ENCODE results near the gene TMEM11.
"Not testable (repeated sequence)": the region's sequence is repeated elsewhere in the genome, so short reads cannot be mapped to it uniquely, and the experiment has no call there.

TMEM11 gene

DNA sequence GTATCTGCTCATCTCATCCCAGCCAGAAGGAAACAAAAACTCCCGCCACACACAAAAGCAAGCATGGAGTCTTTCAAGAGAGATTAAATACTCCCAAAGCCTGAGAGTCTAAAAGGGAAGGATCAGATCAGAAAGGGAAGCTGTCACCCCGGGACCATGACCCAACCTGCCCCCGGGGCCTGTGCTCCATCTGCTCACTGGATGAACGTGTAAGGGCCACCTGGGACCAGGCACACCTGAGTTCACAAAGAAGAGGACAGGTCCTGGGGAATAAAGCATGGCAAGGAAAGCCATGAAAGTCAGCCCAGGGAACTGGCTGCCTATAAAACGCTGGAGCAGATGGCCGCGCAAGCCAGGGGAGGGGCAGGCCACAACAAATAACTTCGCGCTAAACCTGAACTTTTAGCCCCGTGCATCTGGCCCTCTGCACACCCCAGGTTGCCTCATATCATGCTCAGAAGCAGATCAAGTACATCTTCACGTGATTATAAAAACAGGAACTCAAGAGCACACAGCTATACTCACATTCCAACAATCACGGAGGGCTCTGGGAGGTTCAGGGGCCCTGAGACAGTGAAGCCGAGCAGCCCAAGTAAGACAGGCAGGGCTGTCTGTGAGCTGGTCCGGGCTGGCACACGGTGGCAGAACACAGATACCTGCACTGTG, 3.4 kb downstream of the TMEM11 start:
- DNase-seq (ENCODE audit: low spot score): no peak

DNA sequence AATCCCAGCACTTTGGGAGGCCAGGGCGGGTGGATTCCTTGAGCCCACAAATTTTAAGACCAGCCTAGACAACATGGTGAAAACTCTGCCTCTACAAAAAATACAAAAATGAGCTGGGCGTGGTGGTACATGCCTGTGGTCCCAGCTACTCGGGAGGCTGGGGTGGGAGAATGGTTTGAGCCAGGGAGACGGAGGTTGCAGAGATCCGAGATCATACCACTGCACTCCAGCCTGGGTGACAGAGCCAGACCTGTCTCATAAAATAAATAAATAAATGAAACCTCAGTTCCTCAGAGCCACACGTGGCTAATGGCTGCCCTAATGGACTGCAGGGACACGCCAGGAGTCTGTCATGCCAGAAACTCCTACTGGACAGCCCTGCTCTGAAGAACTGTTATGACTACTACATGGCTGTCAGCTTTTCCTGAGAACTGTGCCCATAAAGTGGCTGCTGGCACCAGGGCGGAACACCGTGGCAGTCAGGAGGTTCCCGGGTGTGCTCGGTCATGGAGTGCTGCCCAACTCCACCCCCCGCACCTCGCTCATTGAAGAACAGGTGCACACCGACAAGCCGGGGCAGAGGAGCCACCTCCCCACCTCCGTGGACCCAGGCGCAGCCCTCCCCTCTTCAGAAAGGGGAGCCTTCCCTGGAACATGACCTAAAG, 4.3 kb downstream of the TMEM11 start:
- DNase-seq (ENCODE audit: low spot score): no peak

DNA sequence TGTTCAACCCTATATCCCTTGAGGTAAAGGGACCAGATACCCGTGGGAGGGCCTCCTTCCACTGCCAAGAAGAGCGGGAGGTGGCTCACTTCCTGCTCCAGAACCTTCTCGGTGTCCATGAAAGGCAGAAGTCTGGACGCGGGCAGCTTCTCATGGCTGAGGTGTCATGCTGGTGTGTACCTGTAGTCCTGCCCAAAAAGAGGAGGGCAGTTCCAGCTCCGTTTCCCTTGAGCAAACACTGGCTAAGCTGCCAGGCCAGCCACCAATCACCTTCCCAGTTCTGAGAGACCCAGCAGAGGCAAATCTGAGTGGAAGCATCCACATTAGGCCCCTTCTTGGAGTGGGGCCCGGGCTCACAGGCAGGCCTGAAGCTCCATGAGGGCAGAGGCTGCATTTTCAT, 5.6 kb downstream of the TMEM11 start:
- no peak for DNase-seq (ENCODE audit: low spot score)

DNA sequence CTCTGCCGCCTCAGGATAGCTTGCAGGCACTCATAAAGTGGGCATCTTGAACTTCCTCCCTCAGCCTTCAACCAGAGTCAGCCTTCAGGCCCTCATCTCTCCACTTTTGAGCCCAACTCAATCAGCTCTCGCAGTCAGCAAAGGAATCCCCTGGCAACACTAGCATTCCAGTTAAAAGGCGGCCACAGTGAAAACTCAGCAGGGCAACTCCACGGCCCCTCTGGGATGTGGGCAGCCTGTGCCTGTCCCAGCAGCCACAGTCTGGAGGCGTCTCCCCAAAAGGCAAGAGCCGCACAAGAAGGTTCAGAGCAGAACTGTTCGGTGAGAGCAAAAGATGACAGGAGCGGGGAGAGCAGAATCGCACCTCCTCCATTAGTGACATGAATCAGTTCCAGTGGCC, 9.0 kb downstream of the TMEM11 start:
- no peak for DNase-seq (ENCODE audit: low spot score)

DNA sequence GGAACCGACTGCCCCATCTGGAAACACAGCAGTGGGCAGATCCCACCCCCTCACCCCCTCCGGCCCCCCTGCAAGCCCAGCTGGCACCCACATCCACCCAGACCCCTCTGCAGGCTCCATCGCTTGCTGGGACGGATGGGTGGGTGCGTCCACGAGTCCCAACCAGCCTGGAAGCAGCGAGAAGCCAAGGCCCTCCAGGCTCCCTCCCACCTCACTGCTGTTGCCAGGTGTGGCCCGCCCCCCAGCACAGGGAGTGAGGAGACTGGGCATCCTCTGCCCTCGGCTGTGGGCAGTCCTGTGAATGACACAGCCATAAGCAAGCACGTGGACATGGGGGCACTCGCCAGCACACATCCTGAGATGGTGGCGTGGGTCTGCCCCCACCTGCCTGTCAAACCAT, 11.4 kb downstream of the TMEM11 start:
- no peak for DNase-seq (ENCODE audit: low spot score)

DNA sequence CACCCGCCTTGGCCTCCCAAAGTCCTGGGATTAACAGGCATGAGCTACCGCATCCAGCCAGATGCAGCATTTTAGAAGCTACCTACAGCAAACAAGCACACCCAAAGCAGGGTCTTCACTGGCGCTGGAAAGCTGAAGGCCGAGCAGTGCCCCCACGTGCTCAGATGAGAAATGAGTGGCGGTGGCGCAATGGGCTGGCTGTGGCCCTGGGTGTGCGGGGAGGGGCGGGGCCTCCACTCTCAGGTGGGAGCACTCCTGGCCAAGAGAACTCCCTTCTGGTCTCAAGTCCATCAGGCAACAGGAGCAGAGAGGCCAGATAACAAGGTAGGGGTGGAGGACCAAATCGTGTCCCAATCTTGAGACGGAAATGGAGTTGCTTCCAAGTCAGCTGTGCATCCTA, 12.1 kb downstream of the TMEM11 start:
- DNase-seq (ENCODE audit: low spot score): no peak

DNA sequence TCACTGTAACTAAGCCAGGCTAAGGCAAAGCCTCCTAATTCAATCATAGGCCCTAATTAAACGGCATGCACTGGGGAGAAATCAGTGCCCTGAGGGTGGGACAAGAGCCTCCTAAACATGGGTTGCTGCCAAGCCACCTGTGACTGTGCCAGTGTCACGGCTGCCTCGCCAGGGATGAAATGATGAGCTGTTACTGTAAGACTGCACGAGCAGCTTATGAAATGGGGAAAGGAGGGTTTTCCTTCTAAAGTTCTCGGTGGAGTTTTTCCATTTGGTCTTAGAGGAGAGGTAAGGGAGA, 12.7 kb downstream of the TMEM11 start:
- DNase-seq (ENCODE audit: low spot score): no peak

DNA sequence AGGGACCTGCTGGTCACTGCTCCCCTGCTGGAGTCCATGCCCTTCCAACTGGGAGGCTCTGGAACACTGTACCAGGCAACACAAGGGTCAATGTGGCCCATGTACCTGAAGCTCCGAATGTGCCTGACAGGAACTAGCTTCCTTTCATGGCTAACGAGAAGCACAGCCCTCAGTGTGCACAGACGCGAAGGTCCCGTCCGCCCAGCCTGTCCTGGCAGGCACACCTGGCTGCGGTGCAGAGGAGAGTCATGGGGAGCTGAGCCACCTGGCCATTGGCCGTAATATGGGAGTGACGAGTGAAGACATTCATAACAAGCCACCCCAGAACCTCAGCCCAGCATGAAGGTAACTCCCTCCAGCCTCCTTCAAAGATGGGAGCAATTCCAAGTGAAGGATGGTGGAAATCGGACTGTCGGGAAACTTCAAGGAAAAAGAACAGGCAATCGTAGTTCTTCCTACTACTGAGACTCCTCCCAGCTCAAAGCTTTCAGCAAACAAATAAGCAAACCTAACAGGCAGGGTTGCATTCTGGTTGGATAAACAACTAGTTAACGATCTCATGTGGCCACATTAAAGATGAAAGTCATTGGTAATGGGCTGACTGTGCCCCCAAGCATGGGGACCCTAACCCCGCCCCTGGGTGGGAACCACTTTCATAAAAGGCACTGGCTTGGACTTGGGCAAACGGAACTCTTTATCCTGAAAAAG, 13.2 kb downstream of the TMEM11 start:
- no peak for DNase-seq (ENCODE audit: low spot score)

DNA sequence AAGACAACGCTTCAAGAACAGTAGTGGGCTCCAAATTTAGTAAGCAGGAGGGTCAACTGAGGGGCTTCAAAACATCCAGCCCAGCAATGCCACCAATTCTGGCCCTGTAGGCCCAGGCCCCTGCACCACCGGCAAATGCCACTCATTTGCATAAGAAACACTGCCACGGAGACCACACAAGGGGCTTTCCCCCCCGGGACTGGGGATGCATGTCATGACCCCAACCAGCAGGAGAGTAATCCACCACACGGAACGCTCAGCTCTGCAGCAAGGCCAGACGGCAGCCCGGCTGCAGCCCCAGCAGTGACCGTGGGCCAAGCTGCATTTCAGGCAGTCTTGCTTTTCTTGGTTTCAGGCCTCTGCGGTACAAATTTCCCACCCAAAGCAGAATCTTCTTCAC, 14.1 kb downstream of the TMEM11 start:
- no peak for DNase-seq (ENCODE audit: low spot score)

DNA sequence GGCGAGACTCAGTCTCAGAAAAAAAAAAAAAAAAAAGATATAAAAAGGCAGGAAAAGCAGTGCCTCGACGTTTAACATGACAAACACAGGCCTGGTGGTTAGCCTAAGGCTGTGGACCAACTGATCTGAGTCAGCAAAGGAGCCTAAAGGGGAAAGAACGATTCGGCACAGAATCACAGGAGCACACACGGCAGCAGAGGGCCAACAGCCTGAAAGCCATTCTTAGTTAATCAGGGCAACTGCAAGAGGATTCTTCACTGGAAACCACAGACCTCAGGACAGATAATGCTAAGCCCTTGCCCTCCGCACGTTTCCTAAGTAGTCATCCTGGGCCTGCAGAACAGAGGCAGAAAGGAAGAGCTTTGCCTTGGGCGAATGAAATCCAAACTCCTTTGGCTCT, 14.7 kb downstream of the TMEM11 start:
- DNase-seq (ENCODE audit: low spot score): no peak

DNA sequence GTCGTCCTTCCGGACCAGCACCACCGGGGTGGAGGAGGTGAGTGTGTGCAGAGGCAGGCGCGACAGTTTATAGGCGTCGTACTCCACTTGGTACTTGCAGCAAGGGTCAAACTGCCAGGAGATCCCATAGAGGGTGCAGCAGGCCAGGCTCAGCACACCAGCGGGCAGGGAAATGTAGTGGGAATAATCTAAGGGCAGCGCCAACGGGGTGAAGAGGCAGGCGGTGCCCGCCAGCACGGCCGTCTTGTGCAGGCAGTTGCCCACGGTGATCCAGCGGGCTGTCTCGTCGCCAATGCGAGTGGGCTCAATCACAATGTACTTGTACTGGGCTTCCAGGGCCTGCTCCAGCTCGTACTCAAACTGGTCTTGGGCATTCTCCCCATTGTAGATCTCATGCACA, 15.6 kb downstream of the TMEM11 start:
- DNase-seq (ENCODE audit: low spot score): no peak

DNA sequence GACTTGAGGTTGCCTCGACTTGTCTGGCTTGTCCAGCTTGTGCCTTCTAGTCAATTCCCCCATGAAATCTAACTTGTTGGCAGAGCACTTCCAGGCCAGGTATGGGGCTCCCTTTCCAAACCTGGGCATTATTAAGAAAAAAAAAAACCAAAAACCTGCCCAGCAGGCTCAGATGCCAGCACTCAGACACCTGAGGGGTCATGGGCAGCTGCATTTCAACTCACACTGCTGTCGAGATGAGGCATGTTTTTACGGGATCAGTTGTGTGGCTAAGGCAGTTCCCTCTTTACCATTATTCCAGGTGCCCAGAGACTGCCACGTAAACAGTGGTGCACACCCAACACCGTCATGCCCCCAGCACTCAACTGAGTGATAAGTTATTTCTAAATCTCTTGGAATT, 17.8 kb downstream of the TMEM11 start:
- no peak for DNase-seq (ENCODE audit: low spot score)

DNA sequence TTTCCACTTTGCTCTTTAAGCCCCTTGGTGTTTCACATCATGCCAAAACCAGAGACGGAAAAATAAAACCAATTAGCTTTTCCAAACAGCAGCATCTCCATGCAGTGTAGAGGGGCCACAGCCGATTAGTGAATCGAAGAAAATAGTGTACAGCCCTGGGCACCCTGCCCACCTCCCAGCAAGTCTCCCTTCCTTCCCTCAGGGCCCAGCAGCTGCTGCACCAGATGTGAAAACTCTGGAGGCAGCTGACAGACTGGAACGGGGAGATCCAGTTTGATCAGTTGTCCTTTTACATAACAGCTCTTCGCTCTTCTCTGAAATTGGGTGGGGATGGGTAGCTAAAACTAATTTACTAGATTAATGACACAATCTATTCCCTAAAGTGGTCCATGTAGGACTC, 19.3 kb downstream of the TMEM11 start:
- no peak for DNase-seq (ENCODE audit: low spot score)

DNA sequence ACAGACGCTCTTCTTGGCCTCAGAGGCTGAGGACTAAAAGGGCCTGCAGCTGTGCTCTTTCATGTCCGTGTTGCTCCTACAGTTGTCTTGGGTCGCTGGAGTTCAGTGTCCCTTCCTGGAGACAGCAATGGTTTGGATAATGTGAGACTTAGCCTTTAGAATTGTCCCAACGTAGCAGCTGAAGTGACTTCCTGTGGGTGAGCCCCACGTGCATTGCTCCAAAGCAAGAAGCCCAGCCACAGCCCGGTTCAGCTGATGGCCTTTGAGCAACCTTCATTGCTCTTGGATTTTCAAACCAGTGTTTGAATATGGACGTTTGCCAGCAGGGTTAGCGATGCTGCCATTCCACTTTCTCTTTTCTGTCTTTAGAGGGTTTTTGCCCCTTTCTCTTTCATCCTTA, 19.7 kb downstream of the TMEM11 start:
- no peak for DNase-seq (ENCODE audit: low spot score)

DNA sequence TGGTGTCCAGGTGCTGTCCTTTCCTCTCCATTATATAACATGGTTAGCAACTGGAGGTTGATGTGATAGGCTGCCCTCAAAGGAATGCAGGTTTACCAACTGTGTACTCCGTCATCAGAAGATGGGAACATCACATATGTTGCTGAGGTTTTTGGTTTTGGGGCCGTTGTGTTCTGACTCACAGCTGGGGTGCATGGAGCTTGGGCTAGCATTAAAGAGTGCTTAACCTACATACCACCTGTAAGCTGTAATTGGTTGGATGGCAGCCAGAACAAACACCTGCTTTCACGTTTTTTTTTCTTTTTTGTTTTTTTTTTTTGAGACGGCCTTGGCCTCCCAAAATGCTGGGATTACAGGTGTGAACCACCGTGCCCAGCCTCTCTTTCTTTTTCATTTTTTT, 20.9 kb downstream of the TMEM11 start:
- DNase-seq (ENCODE audit: low spot score): no peak

DNA sequence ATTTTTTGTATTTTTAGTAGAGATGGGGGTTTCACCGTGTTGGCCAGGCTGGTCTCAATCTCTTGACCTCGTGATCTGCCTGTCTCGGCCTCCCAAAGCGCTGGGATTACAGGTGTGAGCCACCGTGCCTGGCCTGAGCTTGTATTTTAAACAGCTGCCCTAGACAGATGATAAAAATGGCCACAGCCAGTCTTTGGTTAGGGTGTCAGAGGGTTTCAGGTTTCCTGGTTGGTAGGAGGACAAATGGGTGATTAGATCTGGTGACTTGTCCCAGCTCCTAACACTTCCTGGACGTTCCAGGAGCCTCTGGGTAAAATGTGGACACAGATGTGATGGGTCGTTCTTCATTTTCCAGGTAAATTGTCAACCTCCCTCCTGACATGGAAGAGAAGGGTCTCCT, 21.5 kb downstream of the TMEM11 start:
- not testable (repeated sequence) for DNase-seq (ENCODE audit: low spot score)

DNA sequence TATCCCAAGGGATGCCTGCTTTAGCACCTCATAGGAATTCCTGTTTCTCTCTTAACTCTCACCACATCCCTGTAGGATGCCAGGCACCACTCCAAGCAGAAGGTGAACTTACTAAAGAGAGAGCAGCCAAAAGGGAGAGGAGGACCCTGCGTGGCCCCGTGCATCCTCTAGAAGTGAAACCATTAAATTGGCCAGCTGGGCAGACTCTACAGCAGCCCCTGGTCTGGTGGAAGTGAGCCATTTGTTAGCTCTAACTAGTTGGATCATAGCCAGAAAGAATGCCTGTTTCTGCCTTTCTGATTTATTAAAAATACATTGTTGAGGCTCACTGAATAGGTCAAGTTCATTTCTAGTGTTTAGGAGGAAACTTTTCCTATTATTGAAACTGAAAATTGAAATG, 22.3 kb downstream of the TMEM11 start:
- DNase-seq (ENCODE audit: low spot score): no peak

DNA sequence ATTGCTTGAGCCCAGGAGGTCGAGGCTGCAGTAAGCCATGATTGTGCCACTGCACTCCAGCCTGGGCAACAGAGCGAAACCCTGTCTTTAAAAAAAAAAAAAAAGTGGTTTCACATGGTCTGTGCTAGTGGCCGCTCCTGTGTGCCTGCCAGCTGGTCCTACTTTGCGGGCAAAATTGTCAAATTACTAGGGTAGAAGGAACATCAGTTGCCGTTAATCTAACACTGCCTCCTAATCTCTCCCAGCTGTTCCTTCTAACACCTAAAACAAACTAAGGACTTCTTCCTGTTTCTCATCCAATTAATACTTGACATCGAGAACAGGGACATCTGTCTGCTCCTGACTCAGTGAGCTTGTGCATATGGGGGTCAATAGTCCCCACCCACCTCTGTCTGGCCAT, 23.9 kb downstream of the TMEM11 start:
- DNase-seq (ENCODE audit: low spot score): no peak

DNA sequence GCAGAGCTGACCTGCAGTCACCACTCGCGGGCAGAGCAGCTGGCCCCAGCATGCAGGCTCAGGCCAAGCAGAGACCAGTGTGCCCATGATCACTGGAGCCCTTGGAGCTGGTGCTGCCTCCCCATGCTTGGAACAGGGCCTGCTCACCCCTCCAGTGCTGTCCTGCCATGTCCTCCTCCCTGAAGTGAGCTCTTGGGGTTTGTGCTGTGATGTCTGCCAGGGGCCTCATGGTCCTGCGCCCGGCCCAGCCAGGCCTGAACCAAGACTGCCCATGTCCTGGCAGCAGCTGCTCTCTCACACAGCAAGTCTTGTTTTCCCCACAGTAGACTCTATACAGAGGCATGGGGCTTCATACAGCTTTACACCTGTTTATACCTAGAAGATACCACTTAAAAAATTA, 24.6 kb downstream of the TMEM11 start:
- no peak for DNase-seq (ENCODE audit: low spot score)

DNA sequence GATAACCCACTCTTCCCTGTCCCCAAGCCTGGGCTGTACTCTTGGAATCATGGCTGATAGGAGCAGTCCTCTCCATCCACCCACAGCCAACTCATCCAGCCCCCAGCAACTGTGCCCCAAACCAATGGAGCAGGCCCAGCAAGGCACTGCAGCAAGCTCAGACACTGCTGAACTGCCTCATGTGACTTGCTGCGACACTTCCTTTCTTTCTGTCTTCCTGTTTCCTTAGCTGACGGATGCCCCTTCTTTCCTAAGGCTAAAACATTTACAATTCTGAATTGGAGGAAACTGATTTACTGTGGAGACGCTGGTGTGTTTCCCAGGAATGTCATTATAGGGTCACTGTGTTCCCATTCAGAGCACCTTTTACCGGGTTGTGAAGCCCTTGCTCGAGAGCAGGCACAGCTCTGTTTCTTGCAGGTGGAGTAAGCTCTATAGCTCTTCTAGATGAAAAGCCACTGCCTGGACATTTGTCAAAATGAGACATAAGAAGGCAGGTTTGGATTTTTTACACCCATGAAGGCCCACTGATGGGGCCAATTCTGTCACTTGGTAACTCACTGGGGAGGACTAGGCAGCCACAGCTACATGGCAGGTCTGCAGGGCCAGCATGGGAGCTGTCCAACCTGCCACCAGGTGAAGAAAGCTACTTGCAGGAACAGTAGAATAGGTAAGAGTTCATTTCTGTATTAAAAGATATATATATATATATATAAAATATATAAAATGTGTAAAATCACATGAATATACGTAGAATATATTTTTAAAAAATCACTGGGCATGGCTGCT, 27.4 kb downstream of the TMEM11 start:
- no peak for DNase-seq (ENCODE audit: low spot score)

DNA sequence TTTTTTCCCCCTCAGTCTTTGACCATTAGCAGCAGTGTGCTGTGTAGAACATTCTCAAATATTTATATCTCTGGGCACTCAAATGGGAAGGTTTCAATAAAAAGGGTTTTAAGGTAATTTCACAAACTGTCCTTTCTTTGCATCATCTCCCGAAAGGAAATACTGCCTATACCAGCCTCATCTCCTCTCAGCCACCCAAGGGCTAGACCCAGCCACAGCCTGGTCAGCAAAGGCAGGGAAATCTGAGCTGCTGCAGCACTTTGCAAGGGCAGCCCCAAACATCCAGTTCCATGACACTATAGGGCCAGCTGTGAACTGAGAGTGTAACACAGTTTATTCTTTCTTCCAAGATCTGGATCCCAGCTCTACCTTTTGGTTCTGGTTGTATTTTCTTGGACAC, 28.9 kb downstream of the TMEM11 start:
- no peak for DNase-seq (ENCODE audit: low spot score)

DNA sequence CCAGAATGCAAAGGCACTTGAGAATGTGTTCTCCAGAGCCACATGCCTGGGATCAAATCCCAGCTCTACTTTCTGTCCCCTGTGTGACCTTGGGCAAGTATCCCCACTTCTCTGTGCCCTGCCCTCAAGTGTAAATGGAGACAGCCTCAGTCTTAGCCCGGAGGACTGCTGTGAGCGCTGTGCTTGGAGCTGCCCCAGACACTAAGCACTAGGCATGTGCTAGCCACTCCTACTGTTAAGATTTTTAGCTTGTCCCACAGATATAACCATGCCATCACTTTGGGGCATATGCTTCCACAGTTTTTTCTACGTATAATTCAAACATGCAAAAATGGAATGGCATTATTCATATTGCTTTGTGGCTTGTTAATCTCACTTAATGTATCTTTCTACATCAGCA, 29.4 kb downstream of the TMEM11 start:
- DNase-seq (ENCODE audit: low spot score): no peak

DNA sequence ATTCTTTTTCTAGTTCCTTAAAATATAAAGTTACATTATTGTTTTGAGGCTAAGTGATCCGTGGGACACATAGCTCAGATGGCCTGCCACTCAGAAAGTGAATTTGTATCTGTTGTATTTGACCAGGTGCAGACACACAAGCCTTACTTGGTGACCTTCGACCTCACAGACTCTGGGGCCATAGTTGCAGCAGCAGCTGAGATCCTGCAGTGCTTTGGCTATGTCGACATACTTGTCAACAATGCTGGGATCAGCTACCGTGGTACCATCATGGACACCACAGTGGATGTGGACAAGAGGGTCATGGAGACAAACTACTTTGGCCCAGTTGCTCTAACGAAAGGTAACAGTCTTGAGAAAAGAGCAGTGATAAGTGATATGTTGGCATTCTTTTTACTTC, 30.5 kb downstream of the TMEM11 start:
- no peak for DNase-seq (ENCODE audit: low spot score)
